ENCODE results near the gene TMEFF2. TPM values are rescaled to one million over a fixed set of nuclear protein-coding genes. Genes with fewer than 3 reads are reported as not detected.

The TMEFF2 gene
- total and polyA plus RNA-seq, 10 of the 15 experiments (the other 5 are each of a cell fraction or from before 2014, with no cell fraction given): not detected

DNA sequence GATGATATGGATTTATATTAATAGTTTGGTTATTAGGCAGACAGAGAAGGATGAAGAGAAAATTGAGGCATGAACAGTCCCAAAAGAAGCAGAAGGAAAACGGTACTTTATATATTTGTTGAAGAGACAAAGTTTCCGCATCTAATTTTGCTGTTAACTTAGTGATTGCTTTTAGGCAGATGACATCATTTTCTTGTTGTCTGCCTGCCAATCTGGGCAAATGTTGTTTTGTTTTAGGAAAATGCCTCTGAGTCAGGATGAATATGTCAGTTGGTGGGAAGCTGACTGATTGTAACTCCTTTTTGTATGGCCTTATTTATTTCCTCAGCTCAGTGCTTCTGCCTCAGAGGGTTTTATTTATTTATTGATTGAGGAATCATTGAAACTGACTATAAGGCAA, 295.3 kb downstream of the TMEFF2 start:
- FAIRE-seq (no peak), DNase-seq (ENCODE audit: low read depth, low spot score) (no peak), ATAC-seq (no peak)
- no peaks in the 10 kb centered on the region for H3K9me3 ChIP-seq (replicated peaks; ENCODE audit: control insufficient read depth, insufficient read depth, low read length)
- no peaks in the 10 kb centered on the region for H3K4me1 ChIP-seq (ENCODE audit: control insufficient read depth, insufficient read depth, low read length)
- no peak overlapping the region for H3K4me3 ChIP-seq
- ChIA-PET SMC1A (ENCODE audit: uncharacterized antibody, unreplicated experiment) (no interaction called here), CTCF (no interaction called here), POLR2A (no interaction called here), RAD21 (ENCODE audit: unreplicated experiment) (no interaction called here)
- H2AFZ ChIP-seq (ENCODE audit: control insufficient read depth, low read depth, low read length): no peak overlapping the region
- no peaks in the 10 kb centered on the region for H3K36me3 ChIP-seq (ENCODE audit: control insufficient read depth in 2 of 2, insufficient read depth in 2 of 2, low read length in 1 of 2)
- in situ Hi-C loops (cut with MboI) (no loop called here), intact Hi-C loops (cut with micrococcal nuclease; ENCODE audit: unreplicated experiment) (no loop called here)
- H4K20me1 ChIP-seq (ENCODE audit: control insufficient read depth, insufficient read depth): no peaks in the 10 kb centered on the region
- H3K27ac ChIP-seq (ENCODE audit: control insufficient read depth, insufficient read depth): no peak overlapping the region
- H3K27me3 ChIP-seq (replicated peaks in 1 of 2; ENCODE audit: control insufficient read depth in 2 of 2, insufficient read depth in 2 of 2, low read length in 1 of 2): no peaks in the 10 kb centered on the region
- BruUV-seq (replicated peaks): no TSS peak
- no peak overlapping the region for H3K9ac ChIP-seq (ENCODE audit: control insufficient read depth, insufficient read depth, low read length)
- 61% methylated on average over 2 of the region's 2 CpGs for WGBS (ENCODE audit: insufficient coverage, insufficient replicate concordance, low lambda C conversion rate, missing lambda C conversion rate)
- H3K4me2 ChIP-seq (ENCODE audit: control insufficient read depth, insufficient read depth): no peak overlapping the region
- no peaks in the 10 kb centered on the region for H3K79me2 ChIP-seq (ENCODE audit: control insufficient read depth, insufficient read depth, low read length)
- TF ChIP-seq TBL1XR1 (IDR thresholded peaks at IDR 0.05; ENCODE audit: low read depth, low read length) (no peak), ZBED1 (IDR thresholded peaks at IDR 0.05; ENCODE audit: borderline replicate concordance) (no peak), EZH2 (IDR thresholded peaks at IDR 0.05; ENCODE audit: borderline replicate concordance, control insufficient read depth, low read depth, low read length) (no peak), ETV6 (conservative IDR thresholded peaks at IDR 0.05 in 1 of 2, IDR thresholded peaks at IDR 0.05 in 1 of 2; ENCODE audit: borderline replicate concordance in 1 of 2, low read depth in 1 of 2) (no peak), FOS (IDR thresholded peaks at IDR 0.05; ENCODE audit: borderline replicate concordance, extremely low read depth, insufficient read length) (no peak), E2F8 (IDR thresholded peaks at IDR 0.05; ENCODE audit: low read depth, partially characterized antibody) (no peak), NR2F1 (conservative IDR thresholded peaks at IDR 0.05) (no peak), IKZF1 (conservative IDR thresholded peaks at IDR 0.05) (no peak), GATAD2B (conservative IDR thresholded peaks at IDR 0.05; ENCODE audit: low read depth) (no peak), JUND (IDR thresholded peaks at IDR 0.05; ENCODE audit: low read depth, low read length) (no peak), YY1 (IDR thresholded peaks at IDR 0.05; ENCODE audit: low read depth, low read length) (no peak), ESRRA (IDR thresholded peaks at IDR 0.05; ENCODE audit: low read length) (no peak), LARP7 (IDR thresholded peaks at IDR 0.05) (no peak), NFYA (IDR thresholded peaks at IDR 0.05; ENCODE audit: borderline replicate concordance, low read depth, low read length) (no peak)
- TF ChIP-seq, protein P1, sequence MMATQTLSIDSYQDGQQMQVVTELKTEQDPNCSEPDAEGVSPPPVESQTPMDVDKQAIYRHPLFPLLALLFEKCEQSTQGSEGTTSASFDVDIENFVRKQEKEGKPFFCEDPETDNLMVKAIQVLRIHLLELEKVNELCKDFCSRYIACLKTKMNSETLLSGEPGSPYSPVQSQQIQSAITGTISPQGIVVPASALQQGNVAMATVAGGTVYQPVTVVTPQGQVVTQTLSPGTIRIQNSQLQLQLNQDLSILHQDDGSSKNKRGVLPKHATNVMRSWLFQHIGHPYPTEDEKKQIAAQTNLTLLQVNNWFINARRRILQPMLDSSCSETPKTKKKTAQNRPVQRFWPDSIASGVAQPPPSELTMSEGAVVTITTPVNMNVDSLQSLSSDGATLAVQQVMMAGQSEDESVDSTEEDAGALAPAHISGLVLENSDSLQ (IDR thresholded peaks at IDR 0.05): no peak
- TF ChIP-seq, protein P2, sequence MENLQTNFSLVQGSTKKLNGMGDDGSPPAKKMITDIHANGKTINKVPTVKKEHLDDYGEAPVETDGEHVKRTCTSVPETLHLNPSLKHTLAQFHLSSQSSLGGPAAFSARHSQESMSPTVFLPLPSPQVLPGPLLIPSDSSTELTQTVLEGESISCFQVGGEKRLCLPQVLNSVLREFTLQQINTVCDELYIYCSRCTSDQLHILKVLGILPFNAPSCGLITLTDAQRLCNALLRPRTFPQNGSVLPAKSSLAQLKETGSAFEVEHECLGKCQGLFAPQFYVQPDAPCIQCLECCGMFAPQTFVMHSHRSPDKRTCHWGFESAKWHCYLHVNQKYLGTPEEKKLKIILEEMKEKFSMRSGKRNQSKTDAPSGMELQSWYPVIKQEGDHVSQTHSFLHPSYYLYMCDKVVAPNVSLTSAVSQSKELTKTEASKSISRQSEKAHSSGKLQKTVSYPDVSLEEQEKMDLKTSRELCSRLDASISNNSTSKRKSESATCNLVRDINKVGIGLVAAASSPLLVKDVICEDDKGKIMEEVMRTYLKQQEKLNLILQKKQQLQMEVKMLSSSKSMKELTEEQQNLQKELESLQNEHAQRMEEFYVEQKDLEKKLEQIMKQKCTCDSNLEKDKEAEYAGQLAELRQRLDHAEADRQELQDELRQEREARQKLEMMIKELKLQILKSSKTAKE (IDR thresholded peaks at IDR 0.05; ENCODE audit: low read depth, poor library complexity, severe bottlenecking): no peak
- TF ChIP-seq, protein P3, sequence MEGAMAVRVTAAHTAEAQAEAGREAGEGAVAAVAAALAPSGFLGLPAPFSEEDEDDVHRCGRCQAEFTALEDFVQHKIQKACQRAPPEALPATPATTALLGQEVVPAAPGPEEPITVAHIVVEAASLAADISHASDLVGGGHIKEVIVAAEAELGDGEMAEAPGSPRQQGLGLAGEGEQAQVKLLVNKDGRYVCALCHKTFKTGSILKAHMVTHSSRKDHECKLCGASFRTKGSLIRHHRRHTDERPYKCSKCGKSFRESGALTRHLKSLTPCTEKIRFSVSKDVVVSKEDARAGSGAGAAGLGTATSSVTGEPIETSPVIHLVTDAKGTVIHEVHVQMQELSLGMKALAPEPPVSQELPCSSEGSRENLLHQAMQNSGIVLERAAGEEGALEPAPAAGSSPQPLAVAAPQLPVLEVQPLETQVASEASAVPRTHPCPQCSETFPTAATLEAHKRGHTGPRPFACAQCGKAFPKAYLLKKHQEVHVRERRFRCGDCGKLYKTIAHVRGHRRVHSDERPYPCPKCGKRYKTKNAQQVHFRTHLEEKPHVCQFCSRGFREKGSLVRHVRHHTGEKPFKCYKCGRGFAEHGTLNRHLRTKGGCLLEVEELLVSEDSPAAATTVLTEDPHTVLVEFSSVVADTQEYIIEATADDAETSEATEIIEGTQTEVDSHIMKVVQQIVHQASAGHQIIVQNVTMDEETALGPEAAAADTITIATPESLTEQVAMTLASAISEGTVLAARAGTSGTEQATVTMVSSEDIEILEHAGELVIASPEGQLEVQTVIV (IDR thresholded peaks at IDR 0.05; ENCODE audit: borderline replicate concordance, partially characterized antibody): no peak
